ENCODE measurements around the gene GUCY2D.

DNA sequence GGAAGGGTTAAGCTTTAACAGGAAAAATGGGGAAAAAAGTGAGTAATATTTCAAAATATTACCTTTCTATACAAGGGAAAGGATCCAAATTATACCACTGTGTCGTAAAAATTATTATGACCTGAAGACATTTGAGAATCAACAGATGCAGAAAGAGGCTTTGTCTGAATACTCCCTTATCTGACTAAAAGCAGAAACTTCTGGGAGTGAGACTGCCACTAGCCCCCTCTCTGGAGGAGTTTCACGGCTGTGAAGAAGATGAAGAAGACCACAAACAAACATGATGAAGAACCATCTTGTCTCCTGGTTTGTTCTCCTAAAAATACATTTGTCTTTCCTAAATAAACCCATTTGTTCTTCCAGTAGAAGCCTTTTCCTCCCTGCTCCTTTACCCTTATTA, 41.0 kb upstream of the GUCY2D start:
- TF ChIP-seq, protein P1, sequence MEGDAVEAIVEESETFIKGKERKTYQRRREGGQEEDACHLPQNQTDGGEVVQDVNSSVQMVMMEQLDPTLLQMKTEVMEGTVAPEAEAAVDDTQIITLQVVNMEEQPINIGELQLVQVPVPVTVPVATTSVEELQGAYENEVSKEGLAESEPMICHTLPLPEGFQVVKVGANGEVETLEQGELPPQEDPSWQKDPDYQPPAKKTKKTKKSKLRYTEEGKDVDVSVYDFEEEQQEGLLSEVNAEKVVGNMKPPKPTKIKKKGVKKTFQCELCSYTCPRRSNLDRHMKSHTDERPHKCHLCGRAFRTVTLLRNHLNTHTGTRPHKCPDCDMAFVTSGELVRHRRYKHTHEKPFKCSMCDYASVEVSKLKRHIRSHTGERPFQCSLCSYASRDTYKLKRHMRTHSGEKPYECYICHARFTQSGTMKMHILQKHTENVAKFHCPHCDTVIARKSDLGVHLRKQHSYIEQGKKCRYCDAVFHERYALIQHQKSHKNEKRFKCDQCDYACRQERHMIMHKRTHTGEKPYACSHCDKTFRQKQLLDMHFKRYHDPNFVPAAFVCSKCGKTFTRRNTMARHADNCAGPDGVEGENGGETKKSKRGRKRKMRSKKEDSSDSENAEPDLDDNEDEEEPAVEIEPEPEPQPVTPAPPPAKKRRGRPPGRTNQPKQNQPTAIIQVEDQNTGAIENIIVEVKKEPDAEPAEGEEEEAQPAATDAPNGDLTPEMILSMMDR (optimal IDR thresholded peaks at IDR 0.05 in 1 of 3, IDR thresholded peaks at IDR 0.05 in 1 of 3, conservative IDR thresholded peaks at IDR 0.05 in 1 of 3; ENCODE audit: extremely low read depth in 1 of 3, insufficient read depth in 2 of 3, low read length in 3 of 3): no peak
- no peak for TF ChIP-seq EZH2 (IDR thresholded peaks at IDR 0.05; ENCODE audit: low read length)

Measured in keratinocyte (primary cell).